ENCODE measurements around the gene PRRX1.

The PRRX1 gene

GRCh38 chr1:170758992-170759391, 95.1 kb downstream of the PRRX1 start:
- no peak for DNase-seq

- DNase-seq = no peak
Measured at GRCh38 chr1:170765279-170765678, 101.3 kb downstream of the PRRX1 start.

- no peak for DNase-seq
Measured at GRCh38 chr1:170765712-170766330, 101.9 kb downstream of the PRRX1 start.

- no peak for DNase-seq
Measured at GRCh38 chr1:170768929-170769328, 105.0 kb downstream of the PRRX1 start.

- DNase-seq = no peak
Measured at GRCh38 chr1:170769691-170770090, 105.8 kb downstream of the PRRX1 start.

GRCh38 chr1:170770254-170770653, 106.3 kb downstream of the PRRX1 start:
- DNase-seq = no peak

- no peak for DNase-seq
Measured at GRCh38 chr1:170776252-170776651, 112.3 kb downstream of the PRRX1 start.

GRCh38 chr1:170776777-170777176, 112.8 kb downstream of the PRRX1 start:
- no peak for DNase-seq

All from amygdala (tissue), 56 donors.